RWPE2 (cell line): ENCODE results near the gene TMEM145.

Experiments used
- ATAC-seq: fragments of 200-7000 bp; cut with Tn5 transposase; 3 replicates; pipeline ENCODE4 v1.9.1; 2021; ENCODE audit warnings: low read depth
- DNase-seq: peaks from one replicate; pipeline ENCODE4 v3.0.0-alpha.2; 2020; ENCODE audit warnings: low spot score
- H3K27ac ChIP-seq: fragments of 450-650 bp; 2 replicates; pipeline ENCODE4 v1.5.1; 2017; ENCODE audit warnings: mild to moderate bottlenecking; ENCODE audit not compliant: poor library complexity, severe bottlenecking
- H3K27me3 ChIP-seq: fragments of 250-450 bp; sonication (Bioruptor Pico); 2 replicates; pipeline ENCODE4 v1.5.1; 2021; ENCODE audit warnings: mild to moderate bottlenecking, moderate library complexity; ENCODE audit not compliant: insufficient read depth, poor library complexity, severe bottlenecking
- H3K36me3 ChIP-seq: fragments of 250-450 bp; sonication (Bioruptor Pico); 2 replicates; pipeline ENCODE4 v1.5.1; 2020; ENCODE audit warnings: low read depth, mild to moderate bottlenecking, moderate library complexity
- H3K4me1 ChIP-seq: fragments of 250-450 bp; sonication (Bioruptor Pico); 2 replicates; pipeline ENCODE4 v1.5.1; 2021; ENCODE audit warnings: mild to moderate bottlenecking, moderate library complexity; ENCODE audit not compliant: insufficient read depth, poor library complexity, severe bottlenecking
- H3K4me3 ChIP-seq: fragments of 250-450 bp; sonication (Bioruptor Pico); 2 replicates; pipeline ENCODE4 v1.5.1; 2021; ENCODE audit warnings: mild to moderate bottlenecking, moderate library complexity; ENCODE audit not compliant: severe bottlenecking
- H3K9me3 ChIP-seq: fragments of 250-450 bp; sonication (Bioruptor Pico); 2 replicates; pipeline ENCODE4 v1.5.1; 2021; ENCODE audit warnings: mild to moderate bottlenecking, moderate library complexity; ENCODE audit not compliant: severe bottlenecking
- CTCF ChIP-seq: fragments of 450-650 bp; IDR thresholded peaks from one replicate; pipeline ENCODE4 v1.5.1; 2017; ENCODE audit warnings: mild to moderate bottlenecking, moderate library complexity; ENCODE audit not compliant: poor library complexity, severe bottlenecking

Gene TMEM145

GRCh38 chr19:42301646-42302203 is 11.4 kb upstream of the TMEM145 start, which contains the start of gene PRR19:
TSS of gene PRR19 (plus strand) at chr19:42302132. CDS start at chr19:42309585, 7,453 bp downstream.
- H3K4me3 ChIP-seq, result peak within 1 kb of the TSS; percentile 54
- DNase-seq (no peak), ATAC-seq (peak; percentile 40)
- TF ChIP-seq CTCF, result no peak
- no peaks in the 10 kb centered on the region for H3K9me3 ChIP-seq
- peak within 1 kb of the TSS; percentile 43 for H3K27ac ChIP-seq
- H3K4me1 ChIP-seq, result peaks cover 10% of the 10 kb centered on the region
- no peaks in the 10 kb centered on the region for H3K27me3 ChIP-seq
- H3K36me3 ChIP-seq, result peaks cover 9% of the 10 kb centered on the region

- no peaks in the 10 kb centered on the region for H3K9me3 ChIP-seq
- no peaks in the 10 kb centered on the region for H3K27me3 ChIP-seq
- TF ChIP-seq CTCF, result no peak
- DNase-seq (no peak), ATAC-seq (no peak)
- peaks cover 10% of the 10 kb centered on the region for H3K4me1 ChIP-seq
- H3K36me3 ChIP-seq, result peaks cover 5% of the 10 kb centered on the region; the same call in 1 of the 2 replicates
- H3K27ac ChIP-seq, result peak overlapping the region; percentile 43
- peak overlapping the region; percentile 54 for H3K4me3 ChIP-seq
Observed at GRCh38 chr19:42303101-42303464, 10.0 kb upstream of the TMEM145 start.

GRCh38 chr19:42303876-42304275 is 9.2 kb upstream of the TMEM145 start:
- no peak for ATAC-seq
- TF ChIP-seq CTCF, result no peak
- H3K27ac ChIP-seq, result no peak overlapping the region

DNA sequence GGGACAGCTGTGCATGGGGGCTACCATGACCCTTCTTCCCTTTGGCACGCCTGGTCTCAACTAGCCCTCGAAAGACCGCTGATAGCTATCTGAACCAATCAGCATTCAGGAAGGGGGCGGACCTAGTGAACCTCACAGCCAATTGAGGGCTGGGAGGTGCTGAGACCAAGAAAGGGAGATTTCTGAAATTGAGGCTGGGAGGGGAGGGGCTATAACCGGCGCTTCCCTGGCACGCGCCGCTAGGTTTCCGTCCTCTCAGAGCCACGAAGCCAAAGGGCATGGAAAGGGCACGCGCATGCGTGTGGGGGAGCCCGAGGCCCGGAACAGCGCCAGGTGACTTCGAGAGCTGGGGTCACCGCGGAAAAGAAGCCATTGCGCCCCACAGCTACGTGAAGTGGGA is 6.5 kb upstream of the TMEM145 start:
- no peak for TF ChIP-seq CTCF
- peaks cover 4% of the 10 kb centered on the region for H3K4me1 ChIP-seq
- no peaks in the 10 kb centered on the region for H3K27me3 ChIP-seq
- H3K36me3 ChIP-seq, result no peaks in the 10 kb centered on the region
- DNase-seq, result no peak
- no peak for ATAC-seq
- no peak overlapping the region for H3K4me3 ChIP-seq
- H3K9me3 ChIP-seq, result no peaks in the 10 kb centered on the region
- no peak overlapping the region for H3K27ac ChIP-seq

More at GRCh38 chr19:42303876-42304275, 9.2 kb upstream of the TMEM145 start:
- Histone ChIP-seq H3K9me3 (no peaks in the 10 kb centered on the region), H3K4me3 (no peak overlapping the region), H3K4me1 (peaks cover 10% of the 10 kb centered on the region), H3K27me3 (no peaks in the 10 kb centered on the region), H3K36me3 (peaks cover 5% of the 10 kb centered on the region; the same call in 1 of the 2 replicates)
- DNase-seq, result no peak

DNA sequence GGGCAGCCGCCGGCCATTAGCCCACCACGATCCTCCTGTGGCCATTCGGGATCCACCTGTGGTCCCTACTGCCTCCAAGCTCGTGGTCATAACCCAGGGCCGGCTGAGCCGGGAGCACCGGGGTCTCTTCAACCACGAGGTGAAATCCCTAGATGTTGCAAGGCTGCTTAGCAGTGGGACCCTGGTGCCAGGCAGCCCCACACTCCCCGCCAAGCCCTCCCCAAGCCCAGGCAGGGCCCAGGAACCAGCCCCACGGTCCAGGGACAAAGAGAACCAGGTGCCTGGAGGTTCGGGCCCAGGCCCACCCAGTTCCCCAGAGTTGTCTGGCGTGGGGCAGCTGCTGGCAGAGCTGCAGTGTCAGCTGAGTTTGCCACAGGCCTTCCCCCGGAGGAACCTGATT is 3.4 kb upstream of the TMEM145 start:
- Histone ChIP-seq H3K27me3 (no peaks in the 10 kb centered on the region), H3K36me3 (no peaks in the 10 kb centered on the region), H3K4me3 (no peak overlapping the region), H3K9me3 (no peaks in the 10 kb centered on the region), H3K27ac (no peak overlapping the region), H3K4me1 (no peaks in the 10 kb centered on the region)
- no peak for DNase-seq
- TF ChIP-seq CTCF, result no peak
- ATAC-seq, result no peak
